ENCODE measurements around the gene RLN2. TPM values are rescaled to one million over a fixed set of nuclear protein-coding genes. Genes with fewer than 3 reads are reported as not detected.

The RLN2 gene
- total RNA-seq, 2 experiments from 2014 or later = 2.0 to 2.3 TPM

- Mint-ChIP-seq H3K4me1 (peaks cover 3% of the 10 kb centered on the region), H3K27ac (no peak overlapping the region), H3K9me3 (peaks cover 23% of the 10 kb centered on the region), H3K27me3 (no peaks in the 10 kb centered on the region), H3K4me3 (no peak overlapping the region), H3K36me3 (ENCODE audit: low read depth) (peaks cover 25% of the 10 kb centered on the region)
- ChIA-PET CTCF (interaction anchor here (0.5 to 1.9 kb wide), 2 partner anchors 11 to 556 kb away, joined by 4 to 5 read pairs; partner anchors contain the start of gene RLN2), POLR2A (no interaction called here)
- DNase-seq = no peak
These were observed 10.8 kb upstream of the RLN2 start for GRCh38 chr9:5315187-5315923.

DNA sequence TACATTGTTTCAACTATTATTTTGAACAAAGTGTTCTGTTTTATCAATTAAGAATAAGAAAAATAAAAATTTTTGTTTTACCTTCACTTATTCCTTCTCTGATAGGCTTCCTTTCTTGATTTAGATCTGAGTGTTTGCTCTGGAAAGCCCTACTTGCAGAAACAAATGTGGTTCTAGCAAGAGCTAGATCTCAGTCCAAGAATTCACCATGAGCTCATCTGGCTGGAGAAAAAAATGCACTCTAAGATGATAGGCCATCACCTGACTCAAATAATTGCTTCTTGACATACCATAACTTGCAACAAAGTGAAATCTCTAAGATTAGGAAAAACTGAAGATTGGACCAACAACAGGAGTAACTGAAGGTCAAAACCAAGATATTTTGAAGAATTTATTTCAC lies 6.3 kb upstream of the RLN2 start:
- no peak overlapping the region for H3K27ac Mint-ChIP-seq
- no peak overlapping the region for H3K4me3 Mint-ChIP-seq
- CTCF ChIA-PET = interaction anchor here (0.6 kb wide), 1 partner anchor 9 kb away, joined by 4 read pairs; no protein-coding TSS in a partner anchor
- peaks cover 16% of the 10 kb centered on the region for H3K36me3 Mint-ChIP-seq (ENCODE audit: low read depth)
- DNase-seq = no peak
- peaks cover 17% of the 10 kb centered on the region for H3K9me3 Mint-ChIP-seq
- peaks cover 14% of the 10 kb centered on the region for H3K4me1 Mint-ChIP-seq
- POLR2A ChIA-PET = no interaction called here
- H3K27me3 Mint-ChIP-seq = no peaks in the 10 kb centered on the region

DNA sequence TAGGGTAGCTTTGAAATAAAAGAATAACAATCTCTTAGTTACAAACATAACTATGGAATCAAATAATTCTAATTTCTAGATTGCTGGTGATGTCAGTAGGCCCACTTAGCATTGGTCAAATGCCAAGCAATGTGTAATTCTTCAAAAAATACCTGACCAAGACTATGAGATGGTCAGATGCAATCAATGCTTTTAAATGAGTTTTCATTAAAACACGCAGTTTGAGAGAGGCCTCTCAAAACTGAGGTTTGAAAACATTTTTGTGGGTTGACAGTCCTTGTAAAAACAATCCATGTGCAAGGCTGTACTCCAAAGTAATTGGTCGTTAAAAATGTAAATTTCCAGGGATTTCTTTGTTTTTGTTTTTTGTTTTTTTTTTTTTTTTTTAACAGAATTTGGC lies 1.2 kb upstream of the RLN2 start:
- Mint-ChIP-seq H3K27ac (no peak overlapping the region), H3K4me3 (no peak overlapping the region), H3K9me3 (no peaks in the 10 kb centered on the region), H3K4me1 (peaks cover 34% of the 10 kb centered on the region), H3K36me3 (ENCODE audit: low read depth) (peaks cover 2% of the 10 kb centered on the region), H3K27me3 (no peaks in the 10 kb centered on the region)
- ChIA-PET CTCF (no interaction called here), POLR2A (no interaction called here)
- no peak for DNase-seq

DNA sequence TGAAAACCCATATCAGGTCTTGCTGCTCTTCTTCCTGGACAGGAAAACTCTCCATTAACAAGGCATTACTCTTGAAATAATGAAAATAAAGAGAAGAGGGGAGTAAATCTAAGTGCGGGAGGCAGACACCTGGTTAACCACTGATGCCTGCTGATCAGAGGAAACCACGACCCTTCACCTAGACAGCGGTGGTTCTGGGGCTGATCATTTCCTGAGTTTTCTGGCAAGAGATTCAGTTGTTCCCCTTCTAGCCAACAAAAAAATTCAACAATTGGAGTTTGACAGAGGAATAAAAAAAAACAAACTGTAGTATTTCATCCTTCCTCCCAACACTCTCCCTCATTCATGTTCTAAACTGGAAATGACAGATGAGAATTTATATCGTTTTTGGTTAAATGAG lies 3.0 kb downstream of the RLN2 start:
- peaks cover 7% of the 10 kb centered on the region for H3K36me3 Mint-ChIP-seq (ENCODE audit: low read depth)
- H3K27ac Mint-ChIP-seq = no peak overlapping the region
- no peak for DNase-seq
- H3K4me1 Mint-ChIP-seq = peaks cover 25% of the 10 kb centered on the region
- H3K4me3 Mint-ChIP-seq = no peak overlapping the region
- ChIA-PET POLR2A (no interaction called here), CTCF (no interaction called here)
- H3K9me3 Mint-ChIP-seq = peaks cover 7% of the 10 kb centered on the region
- no peaks in the 10 kb centered on the region for H3K27me3 Mint-ChIP-seq

DNA sequence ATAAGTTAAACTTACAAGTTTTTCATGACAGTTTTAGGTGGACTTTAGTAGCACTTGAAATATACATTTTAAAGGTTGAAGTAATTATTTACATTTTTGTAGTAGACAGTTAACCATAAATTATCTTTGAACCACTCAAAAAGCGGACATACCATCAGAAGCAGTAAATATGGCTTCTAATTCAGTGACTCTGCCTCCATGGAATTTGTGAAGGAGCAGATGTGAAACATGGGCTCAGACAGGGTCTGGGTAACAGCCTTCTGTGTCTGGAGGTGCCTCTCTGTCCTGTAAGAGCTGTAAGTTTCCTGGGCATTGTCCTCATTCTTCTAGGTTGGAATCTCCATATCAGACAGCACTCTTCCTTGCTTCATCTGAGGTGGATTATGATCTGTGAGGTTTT lies 12.4 kb downstream of the RLN2 start:
- ChIA-PET POLR2A (no interaction called here), CTCF (no interaction called here)
- no peak for DNase-seq
- Mint-ChIP-seq H3K9me3 (peaks cover 14% of the 10 kb centered on the region), H3K4me1 (no peaks in the 10 kb centered on the region), H3K4me3 (no peak overlapping the region), H3K27me3 (peaks cover 14% of the 10 kb centered on the region), H3K27ac (no peak overlapping the region), H3K36me3 (ENCODE audit: low read depth) (peaks cover under 1% of the 10 kb centered on the region)

DNA sequence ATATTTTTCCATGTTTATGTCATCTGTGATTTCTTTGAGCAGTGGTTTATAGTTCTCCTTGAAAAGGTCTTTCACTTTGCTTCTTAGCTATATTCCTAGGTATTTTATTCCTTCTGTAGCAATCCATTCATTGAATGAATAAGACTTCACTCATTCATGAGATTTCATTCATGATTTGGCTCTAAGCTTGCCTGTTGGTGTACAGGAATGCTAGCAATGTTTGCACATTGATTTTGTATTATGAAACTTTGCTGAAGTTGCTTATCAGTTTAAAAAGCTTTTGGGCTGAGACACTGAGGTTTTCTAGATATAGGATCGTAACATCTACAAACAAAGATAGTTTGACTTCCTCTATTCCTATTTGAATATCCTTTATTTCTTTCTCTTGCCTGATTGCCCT lies 15.9 kb downstream of the RLN2 start:
- Mint-ChIP-seq H3K4me3 (no peak overlapping the region), H3K4me1 (peaks cover 1% of the 10 kb centered on the region), H3K9me3 (peaks cover 8% of the 10 kb centered on the region), H3K36me3 (ENCODE audit: low read depth) (no peaks in the 10 kb centered on the region), H3K27me3 (peaks cover 16% of the 10 kb centered on the region), H3K27ac (no peak overlapping the region)
- no peak for DNase-seq
- POLR2A ChIA-PET = no interaction called here
- CTCF ChIA-PET = no interaction called here

DNA sequence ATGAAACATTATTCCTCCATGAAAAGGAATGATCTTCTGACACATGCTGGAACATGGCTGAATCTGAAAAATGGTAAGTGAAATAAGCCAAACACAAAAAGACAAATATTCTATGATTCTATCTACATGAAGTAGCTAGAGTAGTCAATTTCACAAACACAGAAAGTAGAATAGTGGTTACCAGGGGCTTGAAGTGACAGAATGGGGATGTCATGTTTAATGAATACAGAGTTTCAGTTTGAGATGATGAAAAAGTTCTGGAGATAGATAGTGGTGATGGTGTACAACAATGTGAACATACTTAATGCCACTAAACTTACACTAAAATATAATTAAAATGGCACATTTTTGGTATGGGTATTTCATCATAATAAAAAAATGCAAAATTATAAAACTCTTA lies 18.3 kb downstream of the RLN2 start:
- Mint-ChIP-seq H3K4me3 (no peak overlapping the region), H3K9me3 (peaks cover 6% of the 10 kb centered on the region), H3K36me3 (ENCODE audit: low read depth) (no peaks in the 10 kb centered on the region), H3K27ac (no peak overlapping the region), H3K27me3 (peaks cover 16% of the 10 kb centered on the region), H3K4me1 (peaks cover 1% of the 10 kb centered on the region)
- DNase-seq = no peak
- POLR2A ChIA-PET = no interaction called here
- CTCF ChIA-PET = no interaction called here

DNA sequence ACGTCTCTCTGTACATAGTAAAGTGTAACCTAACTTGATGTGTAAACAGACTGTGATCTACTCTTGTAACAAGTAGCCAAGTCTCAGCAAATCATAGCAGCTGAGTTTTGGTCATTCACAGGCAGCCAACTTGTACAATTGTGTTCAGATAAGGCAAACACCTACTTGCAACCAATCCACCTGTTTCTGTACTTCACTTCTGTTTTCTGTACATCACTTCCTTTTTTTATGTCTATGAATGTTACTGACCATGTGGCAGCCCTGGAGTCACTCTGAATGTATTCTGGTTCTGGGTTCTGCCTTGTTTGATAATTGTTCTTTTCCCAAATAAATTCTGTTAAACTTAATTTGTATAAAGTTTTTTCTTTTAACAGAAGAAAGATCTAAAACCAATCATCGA lies 26.0 kb downstream of the RLN2 start:
- Mint-ChIP-seq H3K27ac (no peak overlapping the region), H3K4me3 (no peak overlapping the region), H3K4me1 (no peaks in the 10 kb centered on the region), H3K9me3 (peaks cover 4% of the 10 kb centered on the region), H3K36me3 (ENCODE audit: low read depth) (peaks cover 4% of the 10 kb centered on the region), H3K27me3 (no peaks in the 10 kb centered on the region)
- CTCF ChIA-PET = no interaction called here
- POLR2A ChIA-PET = no interaction called here
- no peak for DNase-seq

- CTCF ChIA-PET = interaction anchor here (0.7 to 0.9 kb wide), 2 partner anchors 10 to 694 kb away, joined by 3 read pairs; no protein-coding TSS in a partner anchor
- DNase-seq = no peak
- peaks cover 4% of the 10 kb centered on the region for H3K9me3 Mint-ChIP-seq
These were observed 29.7 kb downstream of the RLN2 start for GRCh38 chr9:5274770-5275169.

GRCh38 chr9:5269249-5269715 lies 35.2 kb downstream of the RLN2 start:
- ChIA-PET POLR2A (no interaction called here), CTCF (interaction anchor here (0.6 to 1.4 kb wide), 2 partner anchors 12 to 181 kb away, joined by 3 to 5 read pairs; partner anchors contain the start of gene CD274)
- Mint-ChIP-seq H3K4me1 (peaks cover 8% of the 10 kb centered on the region), H3K36me3 (ENCODE audit: low read depth) (peaks cover 3% of the 10 kb centered on the region), H3K9me3 (peaks cover 8% of the 10 kb centered on the region), H3K4me3 (no peak overlapping the region), H3K27me3 (no peaks in the 10 kb centered on the region), H3K27ac (no peak overlapping the region)
- DNase-seq = no peak

More at GRCh38 chr9:5274770-5275169, 29.7 kb downstream of the RLN2 start:
- POLR2A ChIA-PET = interaction anchor here (0.7 kb wide), 1 partner anchor 11 kb away, joined by 4 read pairs; no protein-coding TSS in a partner anchor
- Mint-ChIP-seq H3K4me3 (no peak overlapping the region), H3K27ac (no peak overlapping the region), H3K4me1 (no peaks in the 10 kb centered on the region), H3K27me3 (no peaks in the 10 kb centered on the region), H3K36me3 (ENCODE audit: low read depth) (peaks cover 4% of the 10 kb centered on the region)

DNA sequence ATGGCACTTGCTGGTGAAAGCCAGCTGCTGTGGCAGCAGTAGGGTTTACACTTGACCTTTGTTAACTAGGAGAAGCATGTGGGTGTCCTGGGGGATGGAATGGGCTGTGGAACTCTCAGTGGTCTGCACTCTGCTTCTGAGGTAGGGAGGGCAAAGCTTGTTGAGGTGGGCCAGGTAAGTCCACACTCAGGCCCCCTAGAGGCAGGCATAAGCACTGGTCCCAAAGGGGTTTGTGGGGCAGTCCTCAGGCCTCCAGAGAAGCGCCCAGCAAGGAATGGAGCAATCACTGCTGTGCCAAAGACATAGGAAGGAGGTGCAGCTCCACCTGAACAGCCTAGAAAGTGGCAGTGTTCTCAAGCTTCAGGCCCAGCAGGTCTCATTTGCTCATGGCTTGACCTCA lies 38.6 kb downstream of the RLN2 start:
- Mint-ChIP-seq H3K36me3 (ENCODE audit: low read depth) (peaks cover 3% of the 10 kb centered on the region), H3K27me3 (no peaks in the 10 kb centered on the region), H3K9me3 (peaks cover 8% of the 10 kb centered on the region), H3K4me3 (no peak overlapping the region), H3K4me1 (peaks cover 8% of the 10 kb centered on the region), H3K27ac (no peak overlapping the region)
- DNase-seq = no peak
- ChIA-PET POLR2A (no interaction called here), CTCF (no interaction called here)

DNA sequence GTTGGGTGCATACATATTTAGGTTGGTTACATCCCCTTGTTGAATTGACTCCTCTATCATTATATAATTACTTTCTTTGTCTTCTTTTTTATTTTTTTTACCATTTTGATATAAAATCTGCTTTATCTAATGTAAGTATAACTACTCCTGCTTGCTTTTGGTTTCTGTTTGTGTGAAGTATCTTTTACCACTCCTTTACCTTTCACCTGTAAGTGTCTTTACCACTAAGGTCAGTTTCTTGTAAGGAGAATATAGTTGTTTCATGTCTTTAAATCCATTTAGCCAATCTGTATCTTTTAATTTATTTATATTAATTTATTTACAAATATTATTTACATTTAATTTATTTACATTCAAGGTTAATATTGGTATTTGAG lies 40.3 kb downstream of the RLN2 start:
- no peak overlapping the region for H3K27ac Mint-ChIP-seq
- H3K36me3 Mint-ChIP-seq (ENCODE audit: low read depth) = peaks cover 3% of the 10 kb centered on the region
- peaks cover 8% of the 10 kb centered on the region for H3K4me1 Mint-ChIP-seq
- DNase-seq = no peak
- peaks cover 8% of the 10 kb centered on the region for H3K9me3 Mint-ChIP-seq
- ChIA-PET POLR2A (no interaction called here), CTCF (interaction anchor here (1.1 kb wide), 1 partner anchor 13 kb away, joined by 3 read pairs; no protein-coding TSS in a partner anchor)
- H3K4me3 Mint-ChIP-seq = no peak overlapping the region
- no peaks in the 10 kb centered on the region for H3K27me3 Mint-ChIP-seq

DNA sequence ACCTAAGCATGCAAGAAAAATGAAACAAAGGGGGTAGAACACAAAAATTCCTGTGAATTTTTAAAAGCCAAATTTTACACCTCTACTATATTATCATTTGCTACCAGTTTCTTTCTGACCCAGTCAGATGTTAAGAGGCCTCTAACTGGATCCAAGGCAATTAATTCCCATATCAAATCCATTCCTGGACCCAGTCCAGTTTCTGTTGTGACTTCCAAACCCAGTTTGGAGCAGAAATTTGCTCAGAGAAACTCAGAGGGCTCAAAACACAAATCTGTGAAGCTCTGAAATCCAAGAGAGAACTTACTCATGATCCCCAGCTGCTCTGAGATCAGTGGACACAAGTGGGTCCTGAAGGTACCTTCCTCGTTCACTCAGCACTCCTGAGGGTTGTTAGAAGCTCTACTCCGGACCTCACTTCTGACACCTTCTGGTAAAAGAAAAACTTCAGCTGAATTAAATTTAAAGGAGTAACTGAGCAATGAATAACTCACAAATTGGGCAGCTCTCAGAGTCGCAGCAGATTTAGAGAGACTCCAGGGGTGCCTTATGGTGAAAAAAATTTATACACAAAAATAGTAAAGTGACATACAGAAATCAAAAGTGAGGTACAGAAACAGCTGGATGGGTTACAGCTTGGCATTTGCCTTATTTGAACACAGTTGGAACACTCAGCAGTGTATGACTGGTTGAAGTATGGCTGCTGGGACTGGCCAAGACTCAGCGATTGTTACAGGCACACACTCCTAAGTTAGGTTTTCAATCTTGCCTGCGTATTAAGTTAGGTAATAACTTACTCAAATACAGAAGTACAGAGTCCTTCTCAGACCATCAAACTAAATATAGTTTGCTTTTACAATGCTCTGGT lies 40.9 kb downstream of the RLN2 start:
- ChIA-PET POLR2A (interaction anchor here (0.6 kb wide), 1 partner anchor 11 kb away, joined by 4 read pairs; no protein-coding TSS in a partner anchor), CTCF (interaction anchor here (1.1 kb wide), 1 partner anchor 13 kb away, joined by 3 read pairs; no protein-coding TSS in a partner anchor)
- DNase-seq = no peak
- Mint-ChIP-seq H3K36me3 (ENCODE audit: low read depth) (peaks cover 3% of the 10 kb centered on the region), H3K27me3 (no peaks in the 10 kb centered on the region), H3K9me3 (peaks cover 11% of the 10 kb centered on the region), H3K4me1 (peaks cover 8% of the 10 kb centered on the region), H3K4me3 (no peak overlapping the region), H3K27ac (no peak overlapping the region)

All from activated CD4-positive, alpha-beta T cell treated with anti-CD3 and anti-CD28 coated beads, Interleukin-2, amount 10 ng/mL, durations not matched to agents 7 days and 5 days (primary cell).